Urinary bladder (tissue), 4 donors: ENCODE measurements around the gene CLIP4. TPM values are rescaled to one million over a fixed set of nuclear protein-coding genes. Genes with fewer than 3 reads are reported as not detected.
A peak's percentile ranks its signal among the peaks of the same experiment; 100 is the strongest.

Experiments used
- DNase-seq: peaks from one replicate; pipeline ENCODE4 v3.0.0-alpha.2; 2015; ENCODE audit errors: extremely low spot score
- H3K27ac ChIP-seq: one replicate; pipeline ENCODE4 v1.5.1; 2013; ENCODE audit warnings: low read depth, mild to moderate bottlenecking, moderate library complexity
- H3K36me3 ChIP-seq: one replicate; pipeline ENCODE4 v1.6.1; 2013; ENCODE audit warnings: mild to moderate bottlenecking, moderate library complexity; ENCODE audit not compliant: insufficient read depth
- H3K4me1 ChIP-seq: one replicate; pipeline ENCODE4 v1.6.1; 2013; ENCODE audit warnings: mild to moderate bottlenecking, moderate library complexity; ENCODE audit not compliant: insufficient read depth
- H3K4me3 ChIP-seq: one replicate; pipeline ENCODE4 v1.5.1; 2013; ENCODE audit warnings: low read depth, low read length
- WGBS: extraction: QIAGEN DNeasy Blood & Tissue Kit; methylation state at CpG from one replicate; pipeline ENCODE4 v1.1.7; 2013; 5-methylcytosine and 5-hydroxymethylcytosine counted together
- polyA plus RNA-seq: library from polyadenylated mRNA; stranded (reverse); fragments of 200-250 nt; gene quantifications from one replicate; pipeline ENCODE4 v1.2.3, GENCODE V29; 2013
- total RNA-seq: library from RNA; depleted of rRNA; stranded (reverse); fragments of >200 nt; gene quantifications from one replicate; pipeline ENCODE4 v1.2.3, GENCODE V29; 2014
- donor health status: healthy with polysubstance abuse.
- donor health status: healthy.

The CLIP4 gene
- total and polyA plus RNA-seq, 2 donors: 39.8 to 58.1 TPM

DNA sequence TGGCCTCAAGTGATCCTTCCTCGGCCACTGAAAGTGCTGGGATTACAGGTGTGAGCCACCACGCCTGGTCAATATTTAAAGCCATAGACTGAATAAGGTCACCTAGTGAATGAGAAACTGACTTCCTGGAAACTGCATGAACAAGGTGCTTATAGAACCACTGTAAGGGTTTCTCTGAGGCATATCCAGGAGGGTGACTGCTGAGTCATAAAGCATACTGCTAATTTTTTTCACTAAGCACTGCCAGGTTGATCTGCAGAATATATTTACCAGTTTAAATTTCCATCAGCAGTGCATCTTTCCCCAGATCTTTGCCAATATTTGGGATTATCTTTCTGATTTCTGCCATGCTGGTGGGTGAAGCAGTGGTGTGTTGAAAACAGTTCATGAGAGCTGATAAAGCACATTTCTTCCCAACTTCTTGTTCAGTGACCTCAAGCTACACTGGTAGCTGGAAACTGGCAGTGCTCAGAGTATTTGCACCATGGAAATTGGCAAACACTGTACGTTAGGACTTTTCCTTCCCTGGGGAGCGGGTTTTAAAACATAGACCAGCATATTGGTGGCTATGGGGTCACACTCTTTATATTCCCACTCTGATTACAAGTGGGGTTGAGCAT is 4.2 kb upstream of the CLIP4 start:
- Histone ChIP-seq H3K4me1 (no peaks in the 10 kb centered on the region), H3K36me3 (no peaks in the 10 kb centered on the region), H3K4me3 (no peak overlapping the region), H3K27ac (no peak overlapping the region)
- no peak for DNase-seq
- 83% methylated on average over 4 of the region's 4 CpGs for WGBS

GRCh38 chr2:29112379-29112778 is 2.8 kb upstream of the CLIP4 start:
- no peak overlapping the region for H3K27ac ChIP-seq
- no peaks in the 10 kb centered on the region for H3K4me1 ChIP-seq
- no peak for DNase-seq
- H3K4me3 ChIP-seq: no peak overlapping the region
- no peaks in the 10 kb centered on the region for H3K36me3 ChIP-seq

GRCh38 chr2:29113027-29113686 is 2.1 kb upstream of the CLIP4 start:
- WGBS: 87% methylated on average over 5 of the region's 5 CpGs
- DNase-seq: no peak
- H3K27ac ChIP-seq: no peak overlapping the region

GRCh38 chr2:29113891-29114321 is 1.3 kb upstream of the CLIP4 start:
- DNase-seq: no peak
- no peaks in the 10 kb centered on the region for H3K4me1 ChIP-seq
- H3K4me3 ChIP-seq: no peak overlapping the region
- no peak overlapping the region for H3K27ac ChIP-seq
- 47% methylated on average over 4 of the region's 4 CpGs for WGBS
- no peaks in the 10 kb centered on the region for H3K36me3 ChIP-seq

More at GRCh38 chr2:29113027-29113686, 2.1 kb upstream of the CLIP4 start:
- H3K36me3 ChIP-seq: no peaks in the 10 kb centered on the region
- H3K4me1 ChIP-seq: no peaks in the 10 kb centered on the region
- H3K4me3 ChIP-seq: no peak overlapping the region

DNA sequence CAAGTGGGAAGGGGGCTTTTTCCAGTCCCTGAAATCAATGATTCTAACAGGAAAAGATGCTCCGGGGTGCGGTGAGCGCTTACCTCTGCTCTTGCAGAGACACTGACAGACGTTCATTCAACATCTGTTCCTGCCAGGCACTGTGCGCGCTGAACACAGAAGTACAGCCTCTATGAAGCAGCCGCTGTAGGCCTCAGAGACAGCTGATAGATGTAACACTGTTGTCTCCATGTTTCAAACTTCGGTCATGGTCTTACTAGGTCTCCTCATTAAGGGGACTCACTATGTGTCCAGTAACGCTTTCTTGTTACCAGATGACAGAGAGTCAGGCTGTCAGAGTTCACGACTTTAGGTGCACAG is 649 bp upstream of the CLIP4 start:
- Histone ChIP-seq H3K4me3 (no peak overlapping the region), H3K27ac (peak overlapping the region; percentile 97), H3K4me1 (no peaks in the 10 kb centered on the region), H3K36me3 (no peaks in the 10 kb centered on the region)
- WGBS: 83% methylated on average over 10 of the region's 10 CpGs
- no peak for DNase-seq

- Histone ChIP-seq H3K4me3 (peak overlapping the region; percentile 92), H3K27ac (peak overlapping the region; percentile 97), H3K36me3 (no peaks in the 10 kb centered on the region), H3K4me1 (no peaks in the 10 kb centered on the region)
- no peak for DNase-seq
- WGBS: 2% methylated on average over 53 of the region's 53 CpGs
Measured at GRCh38 chr2:29115797-29116781, 874 bp downstream of the CLIP4 start.

GRCh38 chr2:29117636-29118303 is 2.6 kb downstream of the CLIP4 start:
- H3K4me1 ChIP-seq: no peaks in the 10 kb centered on the region
- no peak for DNase-seq
- no peak overlapping the region for H3K27ac ChIP-seq
- no peaks in the 10 kb centered on the region for H3K36me3 ChIP-seq
- no peak overlapping the region for H3K4me3 ChIP-seq
- WGBS: 71% methylated on average over 2 of the region's 2 CpGs

DNA sequence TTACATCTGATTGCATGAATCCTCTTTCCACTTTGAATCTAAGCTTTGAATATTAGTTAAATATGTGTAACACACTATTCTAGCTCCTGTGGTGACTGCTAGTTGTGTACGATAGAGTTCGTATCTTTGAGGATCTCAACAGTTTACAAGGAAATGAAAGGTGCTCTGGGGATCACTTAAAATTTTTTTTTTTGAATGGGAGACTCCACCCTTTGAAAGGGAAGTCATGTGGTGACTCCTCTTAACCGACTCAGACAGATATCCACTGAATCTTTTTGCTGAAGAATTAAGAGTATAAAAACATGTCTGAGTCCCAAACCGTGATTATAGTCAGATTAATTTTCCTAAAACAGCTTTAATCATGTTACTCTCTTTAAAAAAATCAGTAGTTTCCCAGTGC is 4.0 kb downstream of the CLIP4 start:
- no peak overlapping the region for H3K4me3 ChIP-seq
- H3K36me3 ChIP-seq: no peaks in the 10 kb centered on the region
- DNase-seq: no peak
- H3K27ac ChIP-seq: no peak overlapping the region
- WGBS: 63% methylated on average over 4 of the region's 4 CpGs
- no peaks in the 10 kb centered on the region for H3K4me1 ChIP-seq

DNA sequence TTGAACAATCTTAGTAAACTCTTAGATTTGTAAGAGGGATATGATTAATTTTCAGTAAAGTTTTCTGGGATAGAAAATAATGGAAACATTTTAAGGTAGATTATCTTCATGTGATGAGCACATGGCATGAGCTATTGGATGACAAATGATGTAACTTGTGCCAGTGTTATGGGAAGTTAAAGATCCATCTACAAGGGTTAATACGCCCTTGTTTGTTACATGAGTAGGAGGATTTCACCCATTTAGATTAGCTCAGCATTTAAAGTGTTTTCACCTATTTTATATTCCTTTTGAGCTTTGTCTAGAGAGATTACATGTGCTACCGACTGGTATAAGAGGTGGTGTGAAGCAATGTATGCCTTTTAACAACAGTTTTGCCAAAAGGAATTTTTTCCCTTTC is 5.6 kb downstream of the CLIP4 start:
- Histone ChIP-seq H3K4me1 (no peaks in the 10 kb centered on the region), H3K27ac (no peak overlapping the region), H3K36me3 (no peaks in the 10 kb centered on the region), H3K4me3 (no peak overlapping the region)
- DNase-seq: no peak
- WGBS: 84% methylated on average over 2 of the region's 2 CpGs

DNA sequence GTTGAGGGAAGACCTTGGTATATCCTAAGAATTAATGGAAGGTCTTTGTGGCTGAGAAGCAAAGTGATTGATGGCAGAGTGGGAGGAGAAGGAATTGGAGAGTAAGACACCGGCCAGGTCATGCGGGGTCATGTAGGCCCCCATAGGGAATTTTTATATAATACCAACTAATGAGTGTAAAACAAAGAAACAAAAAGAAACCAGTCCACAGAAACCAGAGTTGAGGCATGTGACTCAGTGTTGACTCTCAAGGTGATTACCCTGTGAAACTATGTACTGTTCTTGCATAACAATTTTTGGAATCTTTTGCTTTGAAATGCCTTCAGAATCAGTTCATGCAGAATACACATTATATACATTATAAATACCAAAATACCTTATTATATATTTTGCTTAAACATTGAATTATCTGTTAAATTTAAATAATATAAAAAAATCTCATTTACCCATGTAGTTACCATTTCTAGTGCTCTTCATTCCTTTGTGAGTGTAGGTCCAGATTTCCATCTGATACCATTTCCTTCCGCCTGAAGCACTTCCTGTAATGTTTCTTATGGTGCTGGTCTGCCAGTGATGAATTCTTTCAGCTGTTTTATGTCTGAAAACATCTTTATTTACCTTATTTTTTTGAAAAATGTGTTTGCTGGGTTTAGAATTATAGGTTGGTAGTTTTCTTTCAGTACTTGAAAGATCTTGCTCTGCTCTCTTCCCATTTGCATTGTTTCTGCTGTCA is 8.6 kb downstream of the CLIP4 start:
- Histone ChIP-seq H3K4me3 (no peak overlapping the region), H3K36me3 (no peaks in the 10 kb centered on the region), H3K4me1 (no peaks in the 10 kb centered on the region), H3K27ac (no peak overlapping the region)
- no peak for DNase-seq
- WGBS: 95% methylated on average over 3 of the region's 3 CpGs

DNA sequence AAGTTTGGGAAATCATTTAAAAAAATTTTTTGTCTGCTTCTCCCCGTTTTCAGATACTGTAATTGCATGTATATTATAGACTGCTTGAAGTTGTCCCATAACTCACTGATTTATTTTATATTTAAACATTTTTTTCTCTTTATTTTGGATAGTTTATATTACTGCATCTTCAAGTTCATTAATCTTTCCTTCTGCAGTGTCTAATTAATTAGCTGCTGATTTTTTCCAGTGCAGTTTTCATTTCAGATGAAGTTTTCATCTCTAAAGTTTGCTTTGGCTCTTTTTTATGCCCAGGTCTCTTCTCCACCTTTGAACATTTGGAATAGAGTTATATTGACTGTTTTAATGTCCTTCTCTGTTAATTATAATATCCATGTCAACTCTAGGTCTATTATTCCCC is 9.3 kb downstream of the CLIP4 start:
- Histone ChIP-seq H3K27ac (no peak overlapping the region), H3K36me3 (no peaks in the 10 kb centered on the region), H3K4me1 (no peaks in the 10 kb centered on the region), H3K4me3 (no peak overlapping the region)
- DNase-seq: no peak
- 88% methylated on average over 1 of the region's 1 CpG for WGBS

GRCh38 chr2:29129586-29130281 is 14.5 kb downstream of the CLIP4 start:
- no peak for DNase-seq
- Histone ChIP-seq H3K4me1 (peaks cover 4% of the 10 kb centered on the region), H3K27ac (no peak overlapping the region), H3K4me3 (no peak overlapping the region), H3K36me3 (peaks cover 2% of the 10 kb centered on the region)
- 83% methylated on average over 2 of the region's 2 CpGs for WGBS
